A549 treated with GW870086 at 1 μM for 4 hours (cell line): ENCODE results near the gene TIA1. TPM values are rescaled to one million over a fixed set of nuclear protein-coding genes. Genes with fewer than 3 reads are reported as not detected.

ENCODE experiments used
- total RNA-seq: library from RNA; stranded (reverse); fragments of 200-300 nt; extraction: Qiagen RNA extraction; gene quantifications from 5 replicates; pipeline ENCODE4 v1.2.3, GENCODE V29; 2022; ENCODE audit warnings: low read depth

Gene TIA1, protein sequence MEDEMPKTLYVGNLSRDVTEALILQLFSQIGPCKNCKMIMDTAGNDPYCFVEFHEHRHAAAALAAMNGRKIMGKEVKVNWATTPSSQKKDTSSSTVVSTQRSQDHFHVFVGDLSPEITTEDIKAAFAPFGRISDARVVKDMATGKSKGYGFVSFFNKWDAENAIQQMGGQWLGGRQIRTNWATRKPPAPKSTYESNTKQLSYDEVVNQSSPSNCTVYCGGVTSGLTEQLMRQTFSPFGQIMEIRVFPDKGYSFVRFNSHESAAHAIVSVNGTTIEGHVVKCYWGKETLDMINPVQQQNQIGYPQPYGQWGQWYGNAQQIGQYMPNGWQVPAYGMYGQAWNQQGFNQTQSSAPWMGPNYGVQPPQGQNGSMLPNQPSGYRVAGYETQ
- 37.9 to 49.1 TPM (median 45.2 TPM) in 5 replicates for total RNA-seq

DNA sequence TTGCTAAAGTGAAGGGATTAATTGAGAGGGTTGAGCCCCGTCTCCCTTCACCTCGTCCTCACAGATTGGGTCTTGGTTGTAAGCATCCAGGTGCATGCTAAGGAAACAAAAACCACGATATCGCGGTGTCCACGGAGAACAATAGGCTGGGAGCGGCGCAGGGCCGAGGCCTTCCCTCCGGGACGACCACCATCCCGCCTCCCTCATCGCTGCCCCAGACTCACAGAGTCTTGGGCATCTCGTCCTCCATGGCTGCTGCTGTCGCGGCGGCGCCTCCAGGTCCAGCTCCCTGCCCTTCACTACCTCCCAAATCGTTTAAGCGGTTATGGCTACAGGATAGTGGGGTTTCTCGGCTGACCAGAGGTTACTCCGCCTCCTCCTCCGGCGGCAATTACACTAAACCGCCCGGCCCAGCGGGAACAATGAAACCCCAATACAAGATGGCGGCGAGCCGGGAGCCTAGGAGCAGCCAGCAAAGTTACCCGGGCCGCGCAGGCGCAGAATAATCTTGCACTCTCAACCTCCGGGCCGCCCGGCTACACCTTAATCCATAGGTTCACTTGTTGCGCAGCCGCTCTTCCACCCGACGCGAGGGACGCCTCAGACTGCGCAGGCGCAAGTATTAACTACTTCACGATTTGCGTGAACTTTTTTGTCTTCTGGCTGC, at the start of gene TIA1:
TIA1 (minus strand) TSS at position 448 of the 667 bp plus-strand sequence; CDS start at position 250, 198 bp downstream.

DNA sequence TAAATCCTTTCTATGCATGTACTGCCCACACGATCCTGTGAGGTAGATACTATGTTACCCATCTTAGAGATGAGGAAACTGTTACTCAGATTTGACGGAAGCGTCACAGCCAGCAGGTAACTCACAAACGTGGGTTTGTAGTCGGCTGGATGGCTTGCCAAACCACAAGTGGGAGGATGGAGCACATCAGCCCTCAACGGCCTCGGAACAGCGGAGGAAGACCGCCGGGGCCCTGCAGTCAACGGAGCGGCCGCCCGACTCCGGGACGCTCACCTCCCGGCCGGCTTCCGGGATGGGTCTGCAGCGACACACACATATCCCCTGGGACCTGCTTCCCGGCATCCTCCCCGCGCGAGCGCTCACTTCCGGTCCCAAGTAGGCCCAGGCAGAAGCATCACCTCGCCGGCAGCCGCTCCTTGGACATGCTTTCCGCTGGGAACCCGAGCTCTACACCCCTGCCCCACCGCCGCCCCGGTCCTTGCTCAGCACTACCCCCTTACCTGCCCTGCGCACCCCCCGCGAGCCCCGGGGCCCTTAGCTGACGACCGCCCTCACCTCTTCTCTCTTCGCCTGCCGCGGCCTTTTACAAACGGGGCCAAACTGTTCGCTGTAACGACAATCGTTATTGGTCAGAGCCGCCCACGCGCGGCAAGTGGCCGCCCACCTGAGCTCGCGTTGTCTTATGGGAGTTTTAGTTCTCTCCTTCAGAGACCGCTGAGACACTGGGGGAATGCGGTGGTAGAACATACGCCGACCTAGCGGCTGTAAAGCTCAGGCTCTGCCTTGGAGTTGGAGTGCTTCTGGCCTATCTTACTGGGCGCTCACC, 57.8 kb downstream of the TIA1 start, which contains the start of gene C2orf42:
C2orf42 (minus strand) TSS at position 602 of the 826 bp plus-strand sequence. CDS start 9,034 bp downstream, outside the sequence.

Other genes starting within 250 kb of the TIA1 start
- gene PCBP1, start 161.2 kb downstream of the TIA1 start, total RNA-seq = 365 to 431 TPM (median 405 TPM) in 5 replicates
- 6.6 to 9.7 TPM (median 8.1 TPM) in 5 replicates for gene C2orf42, start 57.6 kb downstream of the TIA1 start, total RNA-seq
- 32.3 to 49.5 TPM (median 39.2 TPM) in 5 replicates for gene PCYOX1, start 9.5 kb upstream of the TIA1 start, total RNA-seq
- gene SNRPG, start 45.1 kb upstream of the TIA1 start, total RNA-seq = 329 to 470 TPM (median 354 TPM) in 5 replicates
- 89.7 to 101 TPM (median 98.6 TPM) in 5 replicates for gene FAM136A, start 53.4 kb upstream of the TIA1 start, total RNA-seq